Measurements from ENCODE around the gene FERMT3.
A peak's percentile ranks its signal among the peaks of the same experiment; 100 is the strongest.

FERMT3 gene

DNA sequence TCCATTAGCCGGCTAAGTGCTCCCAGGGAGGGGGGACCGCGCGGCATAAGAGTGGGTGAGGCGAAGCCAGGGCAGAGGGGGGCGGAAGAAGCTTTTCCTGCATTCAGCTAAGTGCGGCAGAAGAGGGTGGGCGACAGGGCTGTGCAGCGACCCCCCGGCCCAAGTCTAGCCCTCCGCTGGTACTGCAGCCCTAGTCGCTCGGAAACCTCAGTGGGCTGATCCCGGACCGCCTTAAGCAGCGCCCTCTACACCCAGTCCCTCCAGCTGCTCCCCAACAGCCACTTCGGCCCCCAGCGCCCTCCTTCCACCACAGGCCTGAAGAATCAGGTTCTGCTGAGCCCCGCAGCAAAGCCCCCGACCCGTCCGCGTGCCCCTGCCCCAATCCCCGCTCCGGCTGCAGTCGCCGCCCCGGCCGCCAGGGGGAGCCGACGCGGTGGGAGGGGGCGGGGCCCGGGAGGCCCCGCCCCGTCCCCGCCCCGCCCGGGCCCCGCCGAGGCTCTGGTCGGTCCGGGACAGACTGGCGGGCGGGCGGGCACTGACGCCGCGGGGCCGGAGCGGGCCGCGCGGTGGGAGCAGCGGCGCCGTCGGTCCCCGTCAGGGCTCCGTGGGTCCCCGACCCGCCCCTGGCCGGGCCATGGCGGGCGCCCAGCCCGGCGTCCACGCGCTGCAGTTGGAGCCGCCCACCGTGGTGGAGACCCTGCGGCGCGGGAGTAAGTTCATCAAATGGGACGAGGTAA is 44.7 kb downstream of the FERMT3 start, which contains the start of gene PLCB3:
Gene PLCB3, plus strand, starts transcription at position 515 of the 737 bp plus-strand sequence. Its CDS starts 120 bp downstream, at position 635.
- DNase-seq, result peak; percentile 79

DNA sequence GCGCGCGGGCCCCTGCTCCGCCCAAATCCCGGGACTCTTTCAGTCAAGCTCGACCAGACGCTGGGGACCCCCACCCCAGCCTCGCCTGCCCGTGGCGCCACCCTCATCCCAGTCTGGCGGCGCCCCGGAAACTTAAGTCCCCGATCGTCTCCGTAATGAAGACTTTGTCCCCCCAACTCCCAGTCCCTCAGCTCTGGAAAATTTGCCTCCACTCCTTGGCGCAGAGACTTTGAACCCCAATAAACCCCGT is 45.2 kb downstream of the FERMT3 start:
- no peak for DNase-seq

GRCh38 chr11:64252003-64252872 is 45.7 kb downstream of the FERMT3 start:
- DNase-seq, result peak; percentile 42

- DNase-seq, result no peak
Observed at GRCh38 chr11:64253043-64253442, 46.5 kb downstream of the FERMT3 start.

DNA sequence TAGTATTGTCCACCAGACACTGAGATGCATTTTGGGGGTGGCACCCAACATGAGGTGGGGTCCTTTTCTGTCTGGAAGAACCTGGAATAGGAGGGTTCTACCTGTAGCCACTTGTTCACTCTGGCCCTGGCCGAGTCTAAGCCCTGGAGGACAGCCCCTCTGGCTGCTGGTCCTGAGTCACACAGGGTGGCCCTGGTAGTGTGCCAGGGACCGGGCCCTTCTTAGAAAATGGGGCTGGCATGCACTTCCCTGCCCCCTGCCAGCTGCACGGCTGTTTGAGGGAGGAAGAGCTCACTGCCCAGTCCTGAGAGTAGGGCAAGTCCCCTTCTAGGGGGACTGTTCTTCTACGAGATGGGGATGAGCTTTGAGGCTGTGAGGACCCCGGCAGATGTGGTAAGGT is 47.0 kb downstream of the FERMT3 start:
- DNase-seq, result no peak

DNA sequence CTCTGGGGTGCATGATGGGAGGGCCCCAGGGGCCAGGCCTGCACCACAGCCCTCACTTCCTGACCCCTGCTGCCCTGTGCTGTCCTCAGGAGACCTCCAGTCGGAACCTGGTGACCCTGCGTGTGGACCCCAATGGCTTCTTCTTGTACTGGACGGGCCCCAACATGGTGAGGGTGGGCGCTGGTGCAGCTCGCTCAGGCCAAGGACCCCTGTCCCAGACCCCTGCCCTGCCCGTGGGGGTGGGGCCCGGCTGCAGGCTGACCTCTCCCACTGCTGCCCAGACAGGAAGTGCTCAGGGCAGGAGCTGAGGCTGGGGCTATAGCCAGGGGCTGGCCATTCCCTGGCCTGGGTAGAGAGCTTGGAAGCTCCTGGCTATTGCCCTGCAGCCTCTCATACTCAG is 47.8 kb downstream of the FERMT3 start:
- DNase-seq, result no peak

DNA sequence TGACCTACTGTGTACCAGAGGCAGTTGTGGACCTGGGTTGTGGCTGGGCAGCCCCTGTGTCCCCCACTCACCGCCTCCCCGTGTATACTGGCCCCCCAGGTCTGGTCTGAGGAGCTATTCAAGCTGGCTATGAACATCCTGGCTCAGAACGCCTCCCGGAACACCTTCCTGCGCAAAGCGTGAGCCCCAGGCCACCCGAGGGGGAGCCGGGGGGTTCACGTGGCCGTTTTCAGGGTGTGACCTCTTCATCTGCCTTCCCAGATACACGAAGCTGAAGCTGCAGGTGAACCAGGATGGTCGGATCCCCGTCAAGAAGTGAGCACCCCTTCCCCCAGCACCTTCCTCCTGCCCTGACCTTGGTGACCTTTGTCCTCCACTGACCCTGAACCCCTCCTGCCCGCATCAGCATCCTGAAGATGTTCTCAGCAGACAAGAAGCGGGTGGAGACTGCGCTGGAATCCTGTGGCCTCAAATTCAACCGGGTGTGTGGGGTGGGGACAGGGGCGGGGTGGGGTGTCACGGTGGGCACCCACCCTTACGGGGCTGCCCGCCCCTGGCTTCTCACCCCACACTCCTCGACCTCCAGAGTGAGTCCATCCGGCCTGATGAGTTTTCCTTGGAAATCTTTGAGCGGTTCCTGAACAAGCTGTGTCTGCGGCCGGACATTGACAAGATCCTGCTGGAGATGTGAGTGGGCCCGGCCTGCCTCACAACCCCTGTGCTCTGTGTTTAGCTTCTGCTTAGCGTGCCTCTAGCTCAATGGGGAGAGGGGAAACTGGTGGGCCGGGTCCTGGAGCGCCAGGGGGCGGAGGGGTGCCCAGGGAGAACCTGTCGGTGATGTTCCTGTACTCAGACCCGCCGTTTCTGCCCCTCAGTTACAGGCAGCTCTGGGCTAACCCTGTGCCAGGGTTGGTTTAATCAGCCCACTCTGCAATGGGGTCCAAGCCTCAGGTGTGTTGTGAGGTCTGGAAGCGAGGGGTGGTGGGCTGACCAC is 48.9 kb downstream of the FERMT3 start:
- no peak for DNase-seq

GRCh38 chr11:64256300-64256699 is 49.8 kb downstream of the FERMT3 start:
- DNase-seq, result no peak

GRCh38 chr11:64258356-64258755 is 51.8 kb downstream of the FERMT3 start:
- no peak for DNase-seq

GRCh38 chr11:64258946-64259532 is 52.5 kb downstream of the FERMT3 start:
- no peak for DNase-seq

- no peak for DNase-seq
Observed at GRCh38 chr11:64259533-64260067, 53.1 kb downstream of the FERMT3 start.

GRCh38 chr11:64260147-64260708 is 53.7 kb downstream of the FERMT3 start:
- no peak for DNase-seq

DNA sequence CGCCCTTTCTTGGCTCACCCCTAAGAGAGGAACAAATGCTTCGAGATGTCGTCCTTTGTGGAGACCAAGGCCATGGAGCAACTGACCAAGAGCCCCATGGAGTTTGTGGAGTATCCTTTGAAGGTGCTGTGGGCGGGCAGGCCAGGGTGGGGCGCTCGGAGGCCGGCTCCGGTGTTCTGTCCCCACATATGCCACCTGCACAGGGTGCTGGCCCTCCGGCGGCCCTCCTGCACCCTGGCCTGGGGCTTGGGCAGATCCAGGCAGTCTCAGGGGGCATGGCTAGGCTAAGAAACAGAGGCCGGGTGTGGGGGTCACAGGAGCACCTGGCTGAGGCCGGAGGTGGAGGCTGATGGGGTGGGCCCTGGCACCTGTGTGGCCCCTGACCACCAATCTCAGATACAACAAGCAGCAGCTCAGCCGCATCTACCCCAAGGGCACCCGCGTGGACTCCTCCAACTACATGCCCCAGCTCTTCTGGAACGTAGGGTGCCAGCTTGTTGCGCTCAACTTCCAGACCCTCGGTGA is 55.1 kb downstream of the FERMT3 start:
- DNase-seq, result no peak

DNA sequence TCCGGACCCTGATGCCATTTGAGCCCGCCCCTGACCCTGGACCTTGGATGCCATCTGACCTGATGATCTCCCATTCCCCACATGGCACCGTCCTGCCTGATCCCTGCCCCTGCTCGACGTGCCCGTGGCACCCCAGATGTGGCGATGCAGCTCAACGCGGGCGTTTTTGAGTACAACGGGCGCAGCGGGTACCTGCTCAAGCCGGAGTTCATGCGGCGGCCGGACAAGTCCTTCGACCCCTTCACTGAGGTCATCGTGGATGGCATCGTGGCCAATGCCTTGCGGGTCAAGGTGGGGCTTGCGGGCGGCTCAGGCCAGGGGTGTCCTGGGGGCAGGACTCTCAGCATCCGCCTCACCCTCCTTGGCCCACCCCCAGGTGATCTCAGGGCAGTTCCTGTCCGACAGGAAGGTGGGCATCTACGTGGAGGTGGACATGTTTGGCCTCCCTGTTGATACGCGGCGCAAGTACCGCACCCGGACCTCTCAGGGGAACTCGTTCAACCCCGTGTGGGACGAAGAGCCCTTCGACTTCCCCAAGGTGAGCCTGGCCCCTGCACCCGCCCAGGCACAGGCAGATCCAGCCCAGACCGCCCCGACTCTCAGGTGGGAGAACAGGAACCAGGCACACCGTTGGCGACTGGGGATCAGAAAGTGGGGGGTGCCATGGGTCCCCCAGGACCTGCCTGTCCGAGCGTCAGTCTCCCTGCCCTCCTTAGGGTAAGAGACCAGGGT is 55.9 kb downstream of the FERMT3 start:
- no peak for DNase-seq

DNA sequence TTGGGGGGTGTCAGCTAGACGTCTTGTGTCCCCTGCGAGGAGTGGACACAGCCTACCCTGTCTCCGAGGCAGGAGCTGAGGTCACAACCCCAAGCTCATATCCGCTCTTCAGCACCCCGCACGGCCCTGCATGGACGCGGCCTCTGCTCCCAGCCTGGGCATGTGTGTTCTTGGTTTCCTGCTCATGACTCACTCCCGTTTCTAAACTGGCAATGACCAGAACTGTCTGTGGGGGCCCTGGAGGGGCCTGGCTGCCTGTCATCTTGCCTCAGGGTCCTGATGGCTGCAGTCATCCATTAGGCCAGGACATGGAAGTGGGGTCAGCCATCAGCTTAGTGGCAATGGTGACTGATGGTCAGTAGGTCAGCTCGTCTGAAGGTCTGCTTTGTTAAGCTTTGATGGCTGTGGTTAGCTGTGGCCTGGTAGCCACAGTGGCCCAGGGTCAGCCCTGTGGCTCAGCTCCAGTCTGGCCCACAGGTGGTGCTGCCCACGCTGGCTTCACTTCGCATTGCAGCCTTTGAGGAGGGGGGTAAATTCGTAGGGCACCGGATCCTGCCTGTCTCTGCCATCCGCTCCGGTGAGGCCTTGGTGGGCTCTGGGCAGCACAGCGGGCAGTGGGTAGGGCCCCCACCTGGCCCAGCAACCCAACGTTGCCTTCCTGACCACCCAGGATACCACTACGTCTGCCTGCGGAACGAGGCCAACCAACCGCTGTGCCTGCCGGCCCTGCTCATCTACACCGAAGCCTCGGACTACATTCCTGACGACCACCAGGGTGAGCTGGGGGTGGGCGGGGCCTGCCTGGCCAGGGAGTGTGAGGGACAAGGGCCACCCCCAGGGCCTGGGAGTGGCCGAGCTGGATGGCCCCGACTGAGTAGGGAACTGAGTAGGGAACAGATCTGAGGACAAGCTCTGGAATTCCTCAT is 56.8 kb downstream of the FERMT3 start:
- no peak for DNase-seq

DNA sequence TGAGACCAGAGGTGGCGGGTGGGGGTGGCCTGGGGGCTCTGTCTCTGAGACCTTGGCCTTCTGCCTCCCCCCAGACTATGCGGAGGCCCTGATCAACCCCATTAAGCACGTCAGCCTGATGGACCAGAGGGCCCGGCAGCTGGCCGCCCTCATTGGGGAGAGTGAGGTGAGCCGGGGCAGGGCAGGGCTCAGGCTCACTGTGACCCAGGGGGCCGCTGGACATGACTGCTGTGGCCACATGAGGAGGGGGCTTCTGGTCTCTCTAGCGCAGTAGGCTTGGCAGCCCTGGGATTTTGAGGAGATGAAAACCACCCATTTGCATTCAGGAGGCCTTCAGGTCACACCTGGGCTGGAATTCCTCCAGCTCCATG is 57.4 kb downstream of the FERMT3 start:
- DNase-seq, result no peak

GRCh38 chr11:64264371-64264852 is 57.9 kb downstream of the FERMT3 start:
- DNase-seq, result no peak

- DNase-seq, result no peak
Observed at GRCh38 chr11:64265176-64266160, 58.9 kb downstream of the FERMT3 start.

- DNase-seq, result no peak
Observed at GRCh38 chr11:64266339-64266738, 59.8 kb downstream of the FERMT3 start.

All from OCI-M1 (cell line).